ENCODE results near the gene SLC16A8. TPM values are rescaled to one million over a fixed set of nuclear protein-coding genes. Genes with fewer than 3 reads are reported as not detected.
"Not testable (repeated sequence)": the region's sequence is repeated elsewhere in the genome, so short reads cannot be mapped to it uniquely, and the experiment has no call there.

SLC16A8 gene
- total and polyA plus RNA-seq, 4 donors: 0.32 to 0.64 (median 0.39) TPM; not detected in 1

DNA sequence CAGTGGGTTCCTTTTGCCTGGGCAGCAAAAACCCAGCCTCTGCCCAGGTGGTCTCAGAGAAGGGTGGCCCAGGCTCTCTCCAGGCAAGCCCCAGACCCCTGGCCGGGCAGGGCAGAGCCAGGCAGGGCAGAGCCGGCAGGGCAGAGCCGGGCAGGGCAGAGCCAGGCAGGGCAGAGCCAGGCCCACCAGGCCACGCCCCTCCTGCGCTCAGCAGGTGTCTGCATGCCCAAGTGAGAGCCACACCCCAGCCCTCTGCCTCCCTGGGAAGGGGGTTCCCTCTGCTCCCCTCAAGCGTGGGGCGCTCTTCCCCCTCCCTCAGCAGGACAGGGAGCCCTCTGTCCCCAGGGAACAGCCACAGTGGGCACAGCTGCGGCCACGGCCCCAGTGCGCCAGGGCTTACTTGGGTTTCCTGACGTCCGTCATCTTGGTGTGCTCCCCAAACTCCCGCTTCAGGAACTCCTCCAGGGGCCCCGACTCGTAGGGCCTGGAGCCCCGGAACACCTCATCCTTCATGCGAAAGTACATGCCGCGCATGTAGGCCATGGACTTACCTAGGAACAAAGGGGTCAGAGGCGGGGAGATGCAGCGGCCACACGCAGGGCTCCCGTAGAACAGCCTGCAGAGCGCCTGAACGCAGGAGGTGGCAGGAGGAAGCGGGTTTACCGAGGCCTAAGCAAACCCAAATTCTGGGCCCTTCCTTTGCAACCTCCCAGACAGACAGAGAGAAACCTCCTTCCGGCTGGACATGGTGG lies 36.6 kb upstream of the SLC16A8 start:
- H3K27me3 ChIP-seq (ENCODE audit: control insufficient read depth in 3 of 3, insufficient read depth in 3 of 3, low read length in 2 of 3): no peaks in the 10 kb centered on the region
- H3K4me1 ChIP-seq (ENCODE audit: control insufficient read depth in 5 of 5, insufficient read depth in 5 of 5, low read length in 5 of 5): no peaks in the 10 kb centered on the region
- H3K36me3 ChIP-seq (ENCODE audit: control insufficient read depth in 4 of 4, insufficient read depth in 4 of 4, low read length in 4 of 4): peaks cover 0 to 5% (median 0%) of the 10 kb centered on the region in 4 donors
- 90 to 91% methylated on average over 27 to 28 of the region's 28 CpGs for WGBS, 2 donors
- no peak overlapping the region for H3K27ac ChIP-seq (ENCODE audit: low read depth in 1 of 2, low read length in 1 of 2)
- DNase-seq: no peak
- TF ChIP-seq, protein P1, sequence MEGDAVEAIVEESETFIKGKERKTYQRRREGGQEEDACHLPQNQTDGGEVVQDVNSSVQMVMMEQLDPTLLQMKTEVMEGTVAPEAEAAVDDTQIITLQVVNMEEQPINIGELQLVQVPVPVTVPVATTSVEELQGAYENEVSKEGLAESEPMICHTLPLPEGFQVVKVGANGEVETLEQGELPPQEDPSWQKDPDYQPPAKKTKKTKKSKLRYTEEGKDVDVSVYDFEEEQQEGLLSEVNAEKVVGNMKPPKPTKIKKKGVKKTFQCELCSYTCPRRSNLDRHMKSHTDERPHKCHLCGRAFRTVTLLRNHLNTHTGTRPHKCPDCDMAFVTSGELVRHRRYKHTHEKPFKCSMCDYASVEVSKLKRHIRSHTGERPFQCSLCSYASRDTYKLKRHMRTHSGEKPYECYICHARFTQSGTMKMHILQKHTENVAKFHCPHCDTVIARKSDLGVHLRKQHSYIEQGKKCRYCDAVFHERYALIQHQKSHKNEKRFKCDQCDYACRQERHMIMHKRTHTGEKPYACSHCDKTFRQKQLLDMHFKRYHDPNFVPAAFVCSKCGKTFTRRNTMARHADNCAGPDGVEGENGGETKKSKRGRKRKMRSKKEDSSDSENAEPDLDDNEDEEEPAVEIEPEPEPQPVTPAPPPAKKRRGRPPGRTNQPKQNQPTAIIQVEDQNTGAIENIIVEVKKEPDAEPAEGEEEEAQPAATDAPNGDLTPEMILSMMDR (IDR thresholded peaks at IDR 0.05; ENCODE audit: control extremely low read depth, extremely low read depth): no peak
- no peak overlapping the region for H3K9ac ChIP-seq (ENCODE audit: insufficient read depth in 1 of 2, low read length in 2 of 2)
- no peak overlapping the region for H3K4me3 ChIP-seq
- H3K9me3 ChIP-seq (ENCODE audit: control insufficient read depth in 4 of 4, insufficient read depth in 3 of 4, low read length in 3 of 4): no peaks in the 10 kb centered on the region
- ATAC-seq (ENCODE audit: insufficient read depth, low FRiP score): no peak

DNA sequence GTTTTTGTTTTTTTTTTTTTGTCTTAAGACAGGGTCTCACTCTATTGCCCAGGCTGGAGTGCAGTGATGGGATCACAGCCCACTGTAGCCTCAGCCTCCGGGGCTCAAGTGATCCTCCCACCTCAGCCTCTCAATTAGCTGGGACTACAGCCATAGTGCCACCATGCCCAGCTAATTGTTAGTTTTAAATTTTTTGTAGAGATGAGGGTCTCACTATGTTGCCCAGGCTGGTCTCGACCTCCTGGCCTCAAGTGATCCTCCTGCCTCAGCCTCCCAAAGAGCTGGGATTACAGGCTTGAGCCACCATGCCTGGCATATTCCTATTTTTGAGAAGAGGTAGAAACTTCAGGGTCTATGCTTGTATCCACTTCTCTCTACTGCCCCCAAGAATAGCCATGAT lies 34.8 kb upstream of the SLC16A8 start:
- not testable (repeated sequence) for H3K27ac ChIP-seq (ENCODE audit: low read depth in 1 of 2, low read length in 1 of 2); H3K9ac ChIP-seq (ENCODE audit: insufficient read depth in 1 of 2, low read length in 2 of 2); H3K4me1 ChIP-seq (ENCODE audit: control insufficient read depth in 5 of 5, insufficient read depth in 5 of 5, low read length in 5 of 5); H3K27me3 ChIP-seq (ENCODE audit: control insufficient read depth in 3 of 3, insufficient read depth in 3 of 3, low read length in 2 of 3); H3K36me3 ChIP-seq (ENCODE audit: control insufficient read depth in 4 of 4, insufficient read depth in 4 of 4, low read length in 4 of 4); H3K4me3 ChIP-seq; DNase-seq; H3K9me3 ChIP-seq (ENCODE audit: control insufficient read depth in 4 of 4, insufficient read depth in 3 of 4, low read length in 3 of 4); ATAC-seq (ENCODE audit: insufficient read depth, low FRiP score)
- 89 to 95% methylated on average over 2 of the region's 2 CpGs for WGBS, 2 donors

DNA sequence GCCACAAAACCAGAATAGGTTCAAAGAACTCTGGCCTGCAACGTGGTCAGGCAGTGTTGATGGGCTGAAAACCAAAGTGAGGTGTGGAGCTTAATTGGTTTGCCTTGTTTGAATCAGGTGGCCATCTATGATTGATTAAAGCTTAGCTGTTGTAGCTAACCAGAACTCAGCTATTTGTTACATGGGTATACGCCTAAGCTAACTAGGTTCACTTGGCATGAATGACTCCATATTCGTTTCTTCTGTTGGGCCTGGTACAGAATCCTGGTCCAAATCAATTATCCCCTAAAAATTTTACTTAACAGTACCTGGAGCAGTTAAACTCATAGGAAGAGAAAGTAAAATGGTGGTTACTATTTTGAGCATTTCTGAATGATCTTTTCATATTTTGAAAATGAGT lies 34.2 kb upstream of the SLC16A8 start:
- Histone ChIP-seq H3K27ac (ENCODE audit: low read depth in 1 of 2, low read length in 1 of 2) (no peak overlapping the region), H3K4me1 (ENCODE audit: control insufficient read depth in 5 of 5, insufficient read depth in 5 of 5, low read length in 5 of 5) (peaks cover 0 to 3% (median 0%) of the 10 kb centered on the region in 5 donors), H3K36me3 (ENCODE audit: control insufficient read depth in 4 of 4, insufficient read depth in 4 of 4, low read length in 4 of 4) (peaks cover 0 to 5% (median 0%) of the 10 kb centered on the region in 4 donors), H3K9me3 (ENCODE audit: control insufficient read depth in 4 of 4, insufficient read depth in 3 of 4, low read length in 3 of 4) (no peaks in the 10 kb centered on the region), H3K4me3 (no peak overlapping the region), H3K9ac (ENCODE audit: insufficient read depth in 1 of 2, low read length in 2 of 2) (no peak overlapping the region), H3K27me3 (ENCODE audit: control insufficient read depth in 3 of 3, insufficient read depth in 3 of 3, low read length in 2 of 3) (no peaks in the 10 kb centered on the region)
- DNase-seq: no peak
- WGBS, 2 donors: 92 to 96% methylated on average over 3 of the region's 3 CpGs
- TF ChIP-seq, protein P1 (IDR thresholded peaks at IDR 0.05; ENCODE audit: control extremely low read depth, extremely low read depth): no peak
- no peak for ATAC-seq (ENCODE audit: insufficient read depth, low FRiP score)

DNA sequence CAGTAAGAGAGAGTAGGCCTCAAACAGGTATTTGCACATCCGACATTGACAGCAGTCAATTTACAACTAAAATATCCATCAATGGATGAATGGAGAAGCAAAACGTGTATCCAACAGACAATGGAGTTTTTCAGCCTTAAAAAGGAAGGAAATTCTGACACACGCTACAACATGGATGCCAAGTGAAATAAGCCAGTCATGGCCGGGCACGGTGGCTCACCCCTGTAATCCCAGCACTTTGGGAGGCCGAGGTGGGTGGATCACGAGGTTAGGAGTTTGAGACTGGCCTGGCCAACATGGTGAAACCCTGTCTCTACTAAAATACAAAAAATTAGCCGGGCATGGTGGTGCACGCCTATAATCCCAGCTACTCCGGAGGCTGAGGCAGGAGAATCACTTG lies 33.6 kb upstream of the SLC16A8 start:
- not testable (repeated sequence) for H3K36me3 ChIP-seq (ENCODE audit: control insufficient read depth in 4 of 4, insufficient read depth in 4 of 4, low read length in 4 of 4); H3K4me1 ChIP-seq (ENCODE audit: control insufficient read depth in 5 of 5, insufficient read depth in 5 of 5, low read length in 5 of 5); H3K27ac ChIP-seq (ENCODE audit: low read depth in 1 of 2, low read length in 1 of 2); H3K27me3 ChIP-seq (ENCODE audit: control insufficient read depth in 3 of 3, insufficient read depth in 3 of 3, low read length in 2 of 3); H3K4me3 ChIP-seq; H3K9ac ChIP-seq (ENCODE audit: insufficient read depth in 1 of 2, low read length in 2 of 2); H3K9me3 ChIP-seq (ENCODE audit: control insufficient read depth in 4 of 4, insufficient read depth in 3 of 4, low read length in 3 of 4); ATAC-seq (ENCODE audit: insufficient read depth, low FRiP score); DNase-seq
- 94% methylated on average over 10 of the region's 10 CpGs for WGBS, 2 donors

Data from lung (tissue), 12 donors.